Fibroblast of mammary gland (primary cell): ENCODE results near the gene KRTCAP2.
A peak's percentile ranks its signal among the peaks of the same experiment; 100 is the strongest.

Source experiments
- DNase-seq: peaks from one replicate; pipeline ENCODE4 v3.0.0-alpha.2; 2010; ENCODE audit warnings: low read depth
- H3K4me3 ChIP-seq: 2 replicates; pipeline ENCODE4 v1.5.1; 2011; ENCODE audit warnings: low read depth, mild to moderate bottlenecking, low read length, moderate library complexity; ENCODE audit not compliant: control insufficient read depth
- TF ChIP-seq, protein P1 (sequence below): conservative IDR thresholded peaks from 2 replicates; pipeline ENCODE4 v1.5.1; 2011; ENCODE audit warnings: low read depth, low read length, inconsistent platforms; ENCODE audit not compliant: control insufficient read depth, insufficient read depth

KRTCAP2 gene

DNA sequence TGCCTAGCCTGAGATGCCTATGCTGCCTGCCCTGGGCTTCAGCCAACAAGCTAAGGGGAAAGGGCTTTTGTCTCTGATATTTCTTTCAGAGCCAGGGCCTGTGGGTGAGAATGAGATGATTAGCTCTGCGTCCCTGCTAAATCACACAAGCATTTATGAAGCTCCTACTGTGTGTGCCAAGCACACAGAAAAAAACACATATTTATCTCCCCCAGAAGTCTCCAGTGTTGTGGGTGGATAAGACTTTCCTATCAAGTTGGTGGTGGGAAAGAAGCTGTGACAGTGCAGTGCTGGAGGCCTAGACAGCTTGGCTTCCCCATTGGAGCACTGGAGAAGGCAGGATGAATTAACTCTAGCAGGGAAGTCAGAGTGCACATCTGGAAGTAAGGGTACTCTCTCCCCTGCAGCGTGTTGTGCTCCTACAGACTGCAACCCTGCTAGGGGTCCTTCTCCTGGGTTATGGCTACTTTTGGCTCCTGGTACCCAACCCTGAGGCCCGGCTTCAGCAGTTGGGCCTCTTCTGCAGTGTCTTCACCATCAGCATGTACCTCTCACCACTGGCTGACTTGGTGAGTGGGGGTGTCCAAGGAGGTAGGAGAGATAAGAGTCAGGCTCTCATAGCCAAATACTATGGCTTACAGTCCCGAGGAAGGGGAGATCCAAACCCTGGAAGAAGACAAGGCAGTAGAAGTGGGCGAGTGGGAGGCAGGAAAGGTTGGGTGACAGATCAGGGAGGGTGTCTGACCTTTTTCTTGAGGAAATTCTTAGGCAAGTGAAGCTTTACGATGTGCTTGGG, 35.8 kb downstream of the KRTCAP2 start:
- peak overlapping the region; percentile 51 for H3K4me3 ChIP-seq
- no peak for DNase-seq
- TF ChIP-seq, protein P1, sequence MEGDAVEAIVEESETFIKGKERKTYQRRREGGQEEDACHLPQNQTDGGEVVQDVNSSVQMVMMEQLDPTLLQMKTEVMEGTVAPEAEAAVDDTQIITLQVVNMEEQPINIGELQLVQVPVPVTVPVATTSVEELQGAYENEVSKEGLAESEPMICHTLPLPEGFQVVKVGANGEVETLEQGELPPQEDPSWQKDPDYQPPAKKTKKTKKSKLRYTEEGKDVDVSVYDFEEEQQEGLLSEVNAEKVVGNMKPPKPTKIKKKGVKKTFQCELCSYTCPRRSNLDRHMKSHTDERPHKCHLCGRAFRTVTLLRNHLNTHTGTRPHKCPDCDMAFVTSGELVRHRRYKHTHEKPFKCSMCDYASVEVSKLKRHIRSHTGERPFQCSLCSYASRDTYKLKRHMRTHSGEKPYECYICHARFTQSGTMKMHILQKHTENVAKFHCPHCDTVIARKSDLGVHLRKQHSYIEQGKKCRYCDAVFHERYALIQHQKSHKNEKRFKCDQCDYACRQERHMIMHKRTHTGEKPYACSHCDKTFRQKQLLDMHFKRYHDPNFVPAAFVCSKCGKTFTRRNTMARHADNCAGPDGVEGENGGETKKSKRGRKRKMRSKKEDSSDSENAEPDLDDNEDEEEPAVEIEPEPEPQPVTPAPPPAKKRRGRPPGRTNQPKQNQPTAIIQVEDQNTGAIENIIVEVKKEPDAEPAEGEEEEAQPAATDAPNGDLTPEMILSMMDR, result no peak

DNA sequence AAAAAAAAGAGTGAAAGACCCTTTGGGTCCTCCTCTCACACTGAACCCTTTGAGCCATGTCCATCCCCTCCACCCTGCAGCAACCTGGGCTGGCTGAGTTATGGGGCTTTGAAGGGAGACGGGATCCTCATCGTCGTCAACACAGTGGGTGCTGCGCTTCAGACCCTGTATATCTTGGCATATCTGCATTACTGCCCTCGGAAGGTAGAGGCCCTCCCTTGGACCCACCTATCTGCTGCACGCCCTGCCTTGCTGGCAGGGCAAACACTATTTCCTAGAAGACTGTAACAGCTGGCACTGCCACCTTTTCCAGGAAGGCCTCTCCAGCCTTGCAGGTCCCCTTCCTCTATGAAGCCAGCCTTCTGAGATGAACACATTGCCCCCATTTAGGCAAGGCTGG, 36.4 kb downstream of the KRTCAP2 start:
- peak overlapping the region; percentile 51 for H3K4me3 ChIP-seq
- no peak for DNase-seq
- TF ChIP-seq, protein P1, result no peak

DNA sequence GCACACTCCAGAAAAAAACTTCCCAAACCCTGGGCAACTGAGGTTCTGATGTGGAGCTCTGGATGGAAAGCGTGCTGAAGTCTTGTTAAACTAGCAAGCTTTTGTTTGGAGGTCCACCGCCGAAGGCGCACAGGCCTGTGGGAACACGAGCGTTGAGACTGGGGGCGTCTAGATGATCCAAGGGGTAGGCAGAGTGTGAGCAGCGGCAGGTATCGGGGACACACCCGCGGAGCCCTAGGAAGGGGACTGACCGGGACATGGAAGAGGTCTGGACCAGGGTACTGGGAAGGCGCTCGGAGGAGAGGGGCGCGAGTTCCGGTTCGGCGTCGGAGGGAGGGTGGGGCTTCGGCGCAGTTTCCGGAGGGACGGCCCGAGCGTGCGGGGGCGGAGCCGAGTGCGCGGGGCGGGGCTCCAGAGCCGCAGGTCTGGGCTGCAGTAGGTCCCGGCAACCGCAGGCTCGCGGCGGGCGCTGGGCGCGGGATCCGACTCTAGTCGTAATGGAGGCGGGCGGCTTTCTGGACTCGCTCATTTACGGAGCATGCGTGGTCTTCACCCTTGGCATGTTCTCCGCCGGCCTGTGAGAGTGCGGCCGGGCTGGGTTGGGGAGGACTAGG, 37.6 kb downstream of the KRTCAP2 start, which contains the start of gene SLC50A1:
Gene SLC50A1 (plus strand): TSS at position 438 of the 614 bp plus-strand sequence. CDS start 60 bp downstream, at position 498.
- peak; percentile 86 for DNase-seq
- TF ChIP-seq, protein P1, result no peak
- H3K4me3 ChIP-seq, result peak within 1 kb of the TSS; percentile 89

DNA sequence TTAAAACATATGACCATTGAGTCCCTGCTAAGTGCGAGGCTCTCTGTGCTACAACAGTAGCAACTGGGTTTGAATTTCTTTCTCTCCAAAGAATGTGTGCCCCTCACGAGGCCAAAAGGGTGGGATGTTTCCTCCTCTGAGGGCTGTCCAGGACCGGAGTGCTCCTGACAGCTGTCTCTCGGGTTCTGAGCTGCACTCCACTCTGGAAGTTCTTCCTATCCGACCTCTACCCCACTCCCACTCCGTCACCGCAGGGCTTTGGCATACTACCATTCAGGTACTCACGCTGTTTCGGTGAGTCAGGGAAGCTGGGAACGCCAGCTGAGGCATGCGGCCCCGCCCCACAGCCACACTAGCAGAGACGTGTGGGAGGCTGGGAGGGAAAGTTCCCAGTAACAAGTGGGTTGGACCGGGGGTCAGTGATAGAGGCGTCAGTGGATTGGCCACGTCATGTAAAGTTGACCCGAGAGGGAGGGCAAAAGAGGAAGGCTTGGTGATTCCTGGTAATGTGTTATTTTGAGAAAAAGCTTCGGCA, 38.2 kb downstream of the KRTCAP2 start:
- TF ChIP-seq, protein P1, result no peak
- H3K4me3 ChIP-seq, result peak overlapping the region; percentile 89
- DNase-seq, result peak; percentile 98

DNA sequence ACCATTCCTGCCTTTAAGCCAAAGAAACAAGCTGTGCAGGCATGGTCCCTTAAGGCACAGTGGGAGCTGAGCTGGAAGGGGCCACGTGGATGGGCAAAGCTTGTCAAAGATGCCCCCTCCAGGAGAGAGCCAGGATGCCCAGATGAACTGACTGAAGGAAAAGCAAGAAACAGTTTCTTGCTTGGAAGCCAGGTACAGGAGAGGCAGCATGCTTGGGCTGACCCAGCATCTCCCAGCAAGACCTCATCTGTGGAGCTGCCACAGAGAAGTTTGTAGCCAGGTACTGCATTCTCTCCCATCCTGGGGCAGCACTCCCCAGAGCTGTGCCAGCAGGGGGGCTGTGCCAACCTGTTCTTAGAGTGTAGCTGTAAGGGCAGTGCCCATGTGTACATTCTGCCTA, 38.8 kb downstream of the KRTCAP2 start:
- TF ChIP-seq, protein P1, result no peak
- DNase-seq, result no peak
- H3K4me3 ChIP-seq, result no peak overlapping the region

DNA sequence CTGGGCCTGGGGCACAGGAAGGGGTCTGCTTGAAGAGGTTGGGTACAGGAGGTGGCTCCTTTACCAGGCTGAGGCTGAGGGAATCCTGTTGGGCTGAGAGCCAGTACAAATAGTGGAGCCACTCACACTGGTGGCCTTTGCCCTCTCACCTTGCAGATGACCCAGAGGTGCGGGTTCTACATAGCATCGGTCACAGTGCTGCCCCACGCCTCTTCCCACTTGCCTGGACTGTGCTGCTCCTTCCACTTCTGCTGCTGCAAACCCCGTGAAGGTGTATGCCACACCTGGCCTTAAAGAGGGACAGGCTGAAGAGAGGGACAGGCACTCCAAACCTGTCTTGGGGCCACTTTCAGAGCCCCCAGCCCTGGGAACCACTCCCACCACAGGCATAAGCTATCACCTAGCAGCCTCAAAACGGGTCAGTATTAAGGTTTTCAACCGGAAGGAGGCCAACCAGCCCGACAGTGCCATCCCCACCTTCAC, 39.3 kb downstream of the KRTCAP2 start:
- no peak for DNase-seq
- TF ChIP-seq, protein P1, result no peak

More for the DNA sequence above, 39.3 kb downstream of the KRTCAP2 start:
- no peak overlapping the region for H3K4me3 ChIP-seq
